Stimulated activated CD8-positive, alpha-beta memory T cell treated with anti-CD3 and anti-CD28 coated beads, Interleukin-15, amount 100 ng/mL, for 24 hours (primary cell): Measurements from ENCODE around the gene ZNF584.
A peak's percentile ranks its signal among the peaks of the same experiment; 100 is the strongest.

Experiments
- DNase-seq: peaks from one replicate; pipeline ENCODE4 v3.0.0-alpha.2; 2020; ENCODE audit warnings: low read depth

ZNF584 gene

GRCh38 chr19:58385891-58386575 is 22.4 kb upstream of the ZNF584 start:
- no peak for DNase-seq

DNA sequence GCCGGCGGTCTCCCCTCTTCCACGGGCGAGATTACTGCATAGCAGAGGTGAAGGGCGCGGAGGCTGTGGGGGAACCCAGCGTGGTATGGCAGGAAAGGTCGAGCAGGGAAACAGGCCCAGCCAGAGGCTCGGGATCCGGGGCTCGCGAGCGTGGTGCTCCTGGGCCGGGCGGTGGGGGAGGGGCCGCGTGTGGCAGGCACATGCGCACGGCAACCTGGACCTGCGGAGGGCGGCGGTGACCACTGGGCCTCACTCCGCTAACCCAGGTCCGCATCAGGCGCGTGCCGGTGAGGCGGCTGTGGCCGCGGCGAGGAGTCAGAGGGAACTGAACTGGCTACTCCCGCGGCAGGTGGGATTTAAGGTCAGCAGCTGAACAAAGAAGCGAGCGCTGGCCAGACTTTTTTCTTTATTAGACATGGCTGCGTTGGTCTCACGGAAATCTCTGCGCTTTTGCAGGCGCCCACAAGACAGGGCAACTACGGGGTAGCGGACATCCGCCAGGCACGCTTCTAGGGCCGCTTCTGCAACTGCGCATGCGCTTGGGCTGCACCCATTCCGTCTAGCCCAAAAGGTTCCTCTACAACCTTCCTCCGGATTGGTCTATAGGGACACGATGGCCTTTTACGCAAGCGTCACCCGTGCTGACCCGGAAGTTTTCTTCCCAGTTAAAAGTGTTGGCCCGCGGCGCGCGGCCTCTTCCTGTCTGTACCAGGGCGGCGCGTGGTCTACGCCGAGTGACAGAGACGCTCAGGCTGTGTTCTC is 21.7 kb upstream of the ZNF584 start, which contains the start of gene RPS5:
Gene RPS5, plus strand, starts transcription at position 694 of the 762 bp plus-strand sequence. CDS start 869 bp downstream, outside the sequence.
- peak; percentile 87 for DNase-seq

DNA sequence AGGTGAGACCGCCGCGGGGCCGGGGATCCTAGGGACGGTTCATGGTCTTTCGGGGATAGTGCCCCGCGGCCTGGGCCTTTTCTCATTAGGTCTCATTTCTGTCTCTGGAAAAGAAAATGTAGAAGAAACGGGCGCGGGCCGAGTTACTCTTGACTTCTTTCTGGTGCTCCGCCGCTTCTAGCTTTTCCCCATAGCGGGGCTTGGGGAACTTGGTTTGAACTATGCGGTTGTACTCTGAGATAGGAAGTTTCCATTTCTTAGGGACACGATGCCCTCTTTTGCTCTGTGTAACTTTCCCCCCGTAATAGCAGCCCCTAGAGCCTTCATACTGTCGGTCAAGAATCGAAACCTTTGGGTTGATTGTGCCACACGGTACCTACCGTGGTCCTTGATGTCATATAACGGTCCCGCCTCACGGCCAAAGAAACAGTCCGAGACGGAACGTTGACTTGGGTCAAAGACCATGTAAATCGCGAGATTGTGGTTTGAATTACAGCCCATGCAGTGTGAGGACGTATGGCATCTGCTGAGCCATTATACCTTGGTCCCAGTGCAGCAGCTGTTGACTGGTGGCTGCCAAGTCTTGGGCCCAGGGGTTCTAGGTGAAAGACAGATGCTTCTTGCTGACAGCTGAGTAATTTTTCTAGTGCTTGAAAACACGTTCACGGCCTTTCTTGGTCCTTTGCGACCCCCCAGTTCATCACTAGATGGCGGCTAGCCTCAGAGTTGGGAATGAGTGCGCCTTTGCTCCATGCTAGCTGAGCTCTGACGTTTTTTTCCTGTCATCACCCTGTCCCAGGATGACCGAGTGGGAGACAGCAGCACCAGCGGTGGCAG is 20.9 kb upstream of the ZNF584 start:
- no peak for DNase-seq

DNA sequence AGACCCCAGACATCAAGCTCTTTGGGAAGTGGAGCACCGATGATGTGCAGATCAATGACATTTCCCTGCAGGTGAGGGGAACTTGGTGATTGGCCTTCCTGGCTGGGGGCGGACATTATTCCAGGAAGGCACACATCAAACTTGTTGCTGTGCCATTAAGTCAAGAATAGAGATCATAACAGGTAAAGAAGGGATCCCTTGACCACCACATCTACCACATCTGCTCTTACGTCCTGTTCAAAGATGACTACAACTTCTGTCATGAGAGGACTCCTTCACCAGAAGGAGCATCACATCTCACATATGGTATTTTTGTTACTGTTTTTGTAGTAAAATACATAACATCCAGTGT is 20.3 kb upstream of the ZNF584 start:
- no peak for DNase-seq

- DNase-seq = no peak
Measured at GRCh38 chr19:58392945-58393724, 15.3 kb upstream of the ZNF584 start.

GRCh38 chr19:58393725-58394033 is 14.8 kb upstream of the ZNF584 start:
- DNase-seq = no peak

DNA sequence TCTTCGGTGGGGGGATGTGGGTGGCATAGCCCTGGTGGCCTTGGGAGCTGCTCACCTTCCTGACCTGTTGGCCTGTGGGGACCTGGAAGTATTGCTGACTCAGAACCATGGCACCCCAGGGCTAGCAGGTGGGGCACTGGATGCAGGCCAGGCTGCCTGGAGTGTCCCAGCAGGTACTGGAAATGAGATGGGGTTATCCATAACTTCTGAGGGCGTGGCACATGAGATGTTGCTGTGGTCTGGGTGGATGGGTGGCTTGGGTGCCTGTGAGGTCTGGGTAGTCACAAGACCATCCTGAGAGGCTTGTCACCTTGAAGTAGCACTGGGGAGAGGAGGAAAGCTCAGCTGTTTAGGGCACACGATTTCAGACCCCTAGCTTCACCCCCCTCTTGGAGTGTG is 13.6 kb upstream of the ZNF584 start:
- no peak for DNase-seq

GRCh38 chr19:58395220-58395978 is 13.1 kb upstream of the ZNF584 start, which contains the start of gene RNF225:
Gene RNF225, plus strand, starts transcription at chr19:58395656. Its CDS starts 434 bp downstream, at chr19:58396090.
- DNase-seq = no peak

DNA sequence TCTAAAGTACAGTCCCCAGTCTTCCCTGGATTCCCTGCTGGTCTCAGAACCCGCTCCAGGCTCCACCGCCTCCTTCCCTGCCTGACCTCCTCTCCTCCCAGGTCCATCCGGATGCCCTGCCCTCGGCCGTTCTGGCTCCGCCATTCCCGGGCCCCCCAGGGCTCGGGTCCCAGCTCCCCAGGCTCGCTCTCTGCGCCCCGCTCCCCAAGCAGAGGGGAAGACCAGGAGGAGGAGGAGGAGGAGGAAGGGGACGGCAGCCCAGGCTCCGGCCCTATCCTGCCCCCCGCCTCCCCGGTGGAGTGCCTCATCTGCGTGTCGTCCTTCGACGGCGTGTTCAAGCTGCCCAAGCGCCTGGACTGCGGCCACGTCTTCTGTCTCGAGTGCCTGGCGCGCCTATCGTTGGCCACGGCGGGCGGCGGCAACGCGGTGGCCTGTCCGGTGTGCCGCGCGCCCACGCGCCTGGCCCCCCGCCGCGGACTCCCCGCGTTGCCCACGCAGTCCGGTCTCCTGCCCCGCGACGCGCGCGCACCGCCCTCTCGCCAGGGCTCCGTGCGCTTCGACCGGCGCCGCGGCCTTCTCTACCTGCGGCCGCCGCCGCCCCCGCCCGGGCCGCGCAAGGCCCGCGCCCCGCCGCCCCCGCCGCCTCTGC is 12.3 kb upstream of the ZNF584 start:
- DNase-seq = no peak

DNA sequence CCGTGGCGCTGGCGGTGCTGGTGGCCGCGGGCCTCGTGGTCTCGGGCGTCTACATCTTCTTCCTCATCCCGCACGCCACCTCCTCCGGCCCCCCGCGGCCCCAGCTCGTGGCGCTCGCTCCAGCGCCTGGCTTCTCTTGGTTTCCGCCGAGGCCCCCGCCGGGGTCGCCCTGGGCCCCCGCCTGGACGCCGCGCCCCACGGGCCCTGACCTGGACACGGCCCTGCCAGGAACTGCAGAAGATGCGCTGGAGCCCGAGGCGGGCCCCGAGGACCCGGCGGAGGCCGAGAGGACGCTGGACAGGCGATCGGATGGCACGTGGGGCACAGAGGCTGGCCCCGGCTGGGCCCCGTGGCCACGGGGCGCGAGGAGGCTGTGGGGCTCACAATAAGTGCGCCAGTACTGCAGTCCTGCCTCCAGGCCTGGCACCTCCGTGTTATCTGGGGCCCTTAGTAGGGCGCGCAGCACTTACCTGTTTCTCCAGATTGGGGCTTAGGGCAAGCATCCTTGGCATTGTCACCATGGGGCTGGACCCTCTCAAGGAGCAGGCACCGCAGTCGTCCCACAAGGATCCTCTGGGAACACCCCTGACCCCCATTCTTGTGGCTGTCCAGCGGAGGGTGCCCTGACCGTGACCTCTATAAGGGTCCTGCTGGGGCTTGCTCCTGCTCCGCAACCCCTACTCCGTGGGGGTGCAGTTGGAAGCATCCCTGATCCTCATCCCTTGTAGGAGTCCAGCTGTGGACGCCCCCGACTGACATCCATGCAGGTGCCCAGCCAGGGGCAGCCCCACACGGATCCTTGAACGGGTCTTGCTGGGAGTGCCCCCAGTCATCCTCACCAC is 11.5 kb upstream of the ZNF584 start:
- DNase-seq = no peak

DNA sequence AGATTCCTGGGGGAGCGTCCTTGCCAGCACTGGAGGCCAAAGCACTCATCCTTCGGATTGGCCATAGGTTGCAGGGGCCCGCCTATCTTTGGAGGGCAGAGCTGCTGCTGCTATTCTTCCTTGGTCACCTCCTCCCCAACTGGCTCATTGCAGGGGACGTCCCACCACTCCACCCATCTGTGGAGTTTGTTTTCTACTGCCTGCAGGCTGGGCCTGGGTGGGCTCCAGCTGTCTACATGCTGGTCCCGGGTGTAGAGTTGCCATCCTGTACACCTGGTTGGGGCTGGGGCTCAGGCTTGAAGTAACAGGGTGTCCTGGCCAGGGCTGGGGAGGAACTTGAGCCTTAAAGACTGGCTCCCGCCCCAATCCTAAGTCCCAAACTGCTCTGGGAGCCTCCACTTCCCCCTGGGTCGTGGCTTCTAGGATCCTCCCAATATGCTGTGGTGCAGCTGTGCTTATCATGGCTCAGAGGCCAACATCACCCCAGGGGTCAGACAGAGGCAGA is 10.9 kb upstream of the ZNF584 start:
- no peak for DNase-seq

- DNase-seq = no peak
Measured at GRCh38 chr19:58398087-58398486, 10.4 kb upstream of the ZNF584 start.

- no peak for DNase-seq
Measured at GRCh38 chr19:58398545-58398944, 9.9 kb upstream of the ZNF584 start.

- DNase-seq = no peak
Measured at GRCh38 chr19:58399903-58400302, 8.5 kb upstream of the ZNF584 start.

DNA sequence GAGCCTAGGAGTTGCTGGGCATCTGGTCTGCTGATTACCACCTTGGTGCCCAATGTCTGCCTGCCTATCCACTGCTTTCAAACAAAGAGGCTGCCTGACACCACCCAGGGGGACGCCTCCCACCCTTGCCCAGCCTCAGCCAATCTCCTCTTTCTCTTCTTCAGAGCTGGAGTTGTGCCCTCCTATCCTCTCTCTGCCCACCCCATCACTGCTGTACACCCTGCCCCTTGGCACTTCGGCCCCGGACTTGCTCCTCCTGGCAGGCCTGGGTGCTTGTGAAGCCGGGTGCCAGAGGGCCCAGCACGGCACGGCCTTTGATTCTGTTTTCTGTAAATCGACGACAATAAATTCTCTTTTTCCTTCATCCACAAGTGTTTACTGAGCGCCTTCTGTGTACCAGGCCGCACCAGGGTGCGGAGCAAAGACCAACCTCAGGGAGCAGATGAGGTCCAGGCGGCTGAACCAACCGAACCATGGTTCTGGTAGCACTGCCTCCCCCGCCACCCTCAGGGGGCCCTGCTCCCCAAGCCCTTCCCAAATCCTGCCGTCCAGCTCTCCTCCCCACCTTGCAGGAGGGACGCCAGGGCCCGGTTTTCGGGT is 8.0 kb upstream of the ZNF584 start:
- DNase-seq = no peak

- peak; percentile 96 for DNase-seq
Measured at GRCh38 chr19:58400916-58401839, 7.3 kb upstream of the ZNF584 start.

GRCh38 chr19:58401840-58402421 is 6.5 kb upstream of the ZNF584 start:
- no peak for DNase-seq
